HS-27A (cell line): ENCODE data around the gene DIO3.
"Not testable (repeated sequence)": the region's sequence is repeated elsewhere in the genome, so short reads cannot be mapped to it uniquely, and the experiment has no call there.

Experiments used
- DNase-seq: peaks from one replicate; pipeline ENCODE4 v3.0.0-alpha.2; 2012; ENCODE audit warnings: low read depth, missing footprints

DIO3 gene

DNA sequence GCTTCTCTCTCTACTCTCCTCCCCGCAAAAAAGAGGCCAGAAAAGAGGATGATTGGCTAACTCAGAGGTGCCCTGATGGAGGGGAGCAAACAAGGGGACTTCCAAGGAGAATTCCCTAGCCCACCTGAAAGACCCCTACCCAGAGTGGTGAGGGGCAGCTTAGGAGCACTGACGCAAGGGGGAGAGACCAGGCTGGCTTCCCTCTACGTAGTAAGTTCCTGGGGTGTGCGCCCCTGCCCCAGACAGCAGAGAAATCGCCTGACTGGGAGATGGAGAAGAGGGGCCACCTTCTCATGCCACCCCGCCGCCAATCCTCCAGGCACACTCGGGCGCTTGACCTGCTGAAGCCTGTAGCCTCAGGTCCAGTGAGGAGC lies 2.1 kb upstream of the DIO3 start:
- DNase-seq: no peak

- DNase-seq: no peak
These were observed 1.4 kb upstream of the DIO3 start for GRCh38 chr14:101559624-101560533.

DNA sequence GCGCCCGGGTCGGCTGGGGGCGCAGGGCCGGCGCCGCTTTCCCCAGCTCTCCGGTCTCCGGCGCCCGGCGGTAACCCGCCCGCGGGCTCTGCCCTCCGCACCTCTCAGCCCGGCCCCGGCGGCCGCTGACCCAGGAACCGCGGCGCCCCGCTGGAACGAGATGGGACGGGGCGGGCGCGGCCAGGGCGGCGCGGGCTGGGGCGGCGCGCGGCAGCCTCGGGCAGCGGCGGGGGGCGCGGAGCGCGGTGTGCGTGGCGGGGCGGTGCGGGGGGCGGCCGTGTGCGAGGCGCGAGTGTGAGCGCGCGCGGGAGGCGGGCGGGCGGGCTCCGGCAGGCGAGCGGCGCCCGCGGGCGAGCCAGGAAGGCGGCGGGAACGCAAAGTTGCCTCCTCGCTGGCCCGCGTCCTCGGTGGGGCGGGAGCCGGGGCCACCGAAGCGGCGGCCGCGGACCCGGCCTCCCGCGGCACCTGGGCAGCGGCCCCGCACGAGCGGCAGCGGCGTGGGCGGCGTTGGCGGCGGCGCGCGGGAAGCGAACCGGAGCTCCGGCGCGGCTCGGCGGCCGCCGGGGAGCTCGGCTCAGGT lies 671 bp upstream of the DIO3 start:
- no peak for DNase-seq

DNA sequence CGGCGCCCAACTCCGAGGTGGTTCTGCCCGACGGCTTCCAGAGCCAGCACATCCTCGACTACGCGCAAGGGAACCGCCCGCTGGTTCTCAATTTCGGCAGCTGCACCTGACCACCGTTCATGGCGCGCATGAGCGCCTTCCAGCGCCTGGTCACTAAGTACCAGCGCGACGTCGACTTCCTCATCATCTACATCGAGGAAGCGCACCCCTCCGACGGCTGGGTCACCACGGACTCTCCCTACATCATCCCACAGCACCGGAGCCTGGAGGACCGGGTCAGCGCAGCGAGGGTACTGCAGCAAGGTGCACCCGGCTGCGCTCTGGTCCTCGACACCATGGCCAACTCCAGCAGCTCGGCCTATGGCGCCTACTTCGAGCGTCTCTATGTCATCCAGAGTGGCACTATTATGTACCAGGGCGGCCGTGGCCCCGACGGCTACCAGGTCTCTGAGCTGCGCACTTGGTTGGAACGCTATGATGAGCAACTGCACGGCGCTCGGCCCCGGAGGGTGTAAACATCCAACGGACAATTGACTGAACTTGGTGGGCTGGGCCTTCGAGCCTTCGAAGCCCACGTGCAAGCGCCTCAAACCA lies 699 bp downstream of the DIO3 start:
- DNase-seq: no peak

- no peak for DNase-seq
These were observed 1.5 kb downstream of the DIO3 start for GRCh38 chr14:101562659-101563351.

- DNase-seq: no peak
These were observed 2.0 kb downstream of the DIO3 start for GRCh38 chr14:101563352-101563653.

DNA sequence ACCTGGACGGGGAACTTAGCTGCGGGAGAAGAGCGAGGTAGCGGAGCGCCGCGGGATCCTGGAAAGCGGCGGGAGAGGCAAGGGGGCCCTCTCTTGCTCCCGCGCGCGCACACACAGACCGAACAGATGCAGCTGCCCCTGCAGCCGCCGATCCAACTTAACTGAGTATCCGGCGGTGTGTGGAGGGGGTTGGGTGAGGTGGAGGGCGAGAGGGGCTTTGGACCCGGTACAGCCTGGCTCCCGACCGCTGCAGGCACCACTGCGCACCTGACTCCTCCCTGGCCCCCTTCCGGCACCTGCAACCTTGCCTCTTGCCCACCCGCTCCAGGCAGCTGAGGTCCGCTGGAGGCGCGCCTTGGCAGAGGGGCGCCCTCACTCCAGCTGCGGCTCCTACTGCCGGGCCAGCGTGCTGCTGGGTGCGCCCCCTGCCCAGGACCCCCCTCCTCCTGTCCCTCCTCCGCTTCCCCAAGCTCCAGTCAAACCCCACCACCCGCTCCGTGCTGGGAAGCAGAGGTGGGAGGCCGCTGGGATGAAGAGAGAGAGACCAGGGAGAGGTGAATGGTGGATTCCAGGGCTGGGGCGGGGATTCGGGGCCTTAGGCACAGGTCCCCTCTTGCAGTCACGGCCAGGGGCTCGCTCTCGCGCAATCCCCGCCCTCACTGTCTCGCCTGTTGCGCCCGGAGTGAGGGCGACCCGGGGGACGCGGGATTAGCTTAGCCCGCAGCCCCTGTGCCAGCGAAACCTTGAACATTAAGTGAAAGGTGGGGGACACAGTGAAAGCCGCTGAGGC lies 2.6 kb downstream of the DIO3 start:
- no peak for DNase-seq

GRCh38 chr14:101564444-101564776 lies 3.1 kb downstream of the DIO3 start:
- DNase-seq: no peak

- DNase-seq: no peak
These were observed 3.8 kb downstream of the DIO3 start for GRCh38 chr14:101564819-101565698.

- no peak for DNase-seq
These were observed 6.0 kb downstream of the DIO3 start for GRCh38 chr14:101567252-101567651.

GRCh38 chr14:101571004-101571403 lies 9.7 kb downstream of the DIO3 start:
- DNase-seq: no peak

DNA sequence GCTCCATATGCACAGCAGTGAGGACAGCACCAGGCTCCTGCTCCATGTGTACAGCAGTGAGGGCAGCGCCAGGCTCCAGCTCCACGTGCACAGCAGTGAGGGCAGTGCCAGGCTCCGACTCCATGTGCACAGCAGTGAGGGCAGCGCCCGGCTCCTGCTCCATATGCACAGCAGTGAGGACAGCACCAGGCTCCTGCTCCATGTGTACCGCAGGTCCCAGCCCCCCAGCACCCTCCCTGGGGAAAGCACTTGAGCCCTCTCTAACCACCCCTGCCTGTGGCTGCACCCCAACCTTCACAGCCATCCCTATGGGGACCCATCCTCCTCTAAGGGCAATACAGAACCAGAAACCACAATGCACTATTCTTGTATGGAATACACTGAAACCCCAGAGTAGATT lies 11.2 kb downstream of the DIO3 start:
- not testable (repeated sequence) for DNase-seq

DNA sequence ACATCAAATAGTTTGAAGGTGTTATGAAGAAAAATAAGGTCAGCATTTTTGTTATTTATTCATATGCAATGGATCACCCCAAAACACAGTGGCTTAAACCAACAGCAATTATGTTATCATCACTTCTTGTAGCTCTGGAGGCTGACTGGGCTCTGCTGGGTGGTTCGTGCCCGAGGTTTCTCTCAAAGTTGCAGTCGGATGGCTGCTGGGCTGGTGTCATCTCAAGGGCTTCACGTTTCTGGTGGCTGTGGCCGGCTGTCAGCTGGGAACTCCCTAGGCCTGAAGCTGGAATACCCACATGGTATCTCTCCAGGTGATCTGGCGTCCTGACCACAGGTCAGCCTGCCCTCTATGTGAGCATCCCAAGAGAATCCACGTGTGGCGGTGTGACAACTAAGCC lies 12.0 kb downstream of the DIO3 start:
- DNase-seq: no peak

GRCh38 chr14:101575581-101575980 lies 14.3 kb downstream of the DIO3 start:
- no peak for DNase-seq

- DNase-seq: no peak
These were observed 16.1 kb downstream of the DIO3 start for GRCh38 chr14:101577221-101577909.

DNA sequence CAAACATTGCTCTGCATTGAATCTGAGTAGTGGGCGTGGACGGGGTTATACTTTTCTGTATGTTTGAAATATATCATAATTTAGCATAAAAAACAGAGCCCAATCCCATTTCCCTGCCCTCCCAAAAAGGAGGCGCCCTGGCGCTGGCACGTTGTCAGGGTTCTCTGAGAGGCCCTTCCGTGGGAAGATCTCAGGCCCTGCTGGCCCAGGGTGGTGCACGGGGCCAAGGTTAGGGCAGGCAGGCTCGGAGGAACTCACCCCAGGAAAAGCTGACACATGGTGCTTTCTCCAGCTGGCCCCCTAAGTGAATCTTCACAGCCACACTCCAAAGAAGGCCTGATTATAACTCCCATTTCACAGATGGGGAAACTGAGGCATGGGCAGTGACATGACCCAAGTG lies 17.2 kb downstream of the DIO3 start:
- no peak for DNase-seq

- DNase-seq: no peak
These were observed 18.2 kb downstream of the DIO3 start for GRCh38 chr14:101579372-101580080.

- DNase-seq: no peak
These were observed 20.5 kb downstream of the DIO3 start for GRCh38 chr14:101581806-101582205.

DNA sequence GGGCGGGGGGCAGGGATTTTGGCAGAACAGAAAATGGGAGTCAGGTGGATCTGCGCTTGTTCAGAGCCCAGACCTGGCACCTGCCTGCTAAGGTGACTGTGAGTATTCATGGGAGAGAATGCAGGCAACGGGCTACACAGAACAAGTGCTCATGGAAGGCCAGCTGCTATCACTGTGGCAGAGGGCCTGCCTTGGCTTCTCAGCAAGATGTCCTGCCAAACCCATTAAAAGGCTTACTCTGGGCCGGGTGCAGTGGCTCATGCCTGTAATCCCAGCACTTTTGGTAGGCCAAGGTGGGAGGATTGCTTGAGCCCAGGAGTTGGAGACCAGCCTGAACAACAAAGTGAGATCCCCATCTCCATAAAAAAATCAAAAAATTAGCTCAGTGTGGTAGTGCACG lies 21.0 kb downstream of the DIO3 start:
- DNase-seq: no peak
